Measurements from ENCODE around the gene NDUFB5. TPM values are rescaled to one million over a fixed set of nuclear protein-coding genes. Genes with fewer than 3 reads are reported as not detected.

Gene NDUFB5
- 102 TPM for total RNA-seq
- polyA plus RNA-seq (ENCODE audit: insufficient read depth, low read depth, low replicate concordance), result 290 TPM
- long read RNA-seq, donor 1, full-length matches to known transcripts, result 43 of 63 reads
- long read RNA-seq, donor 1, partial matches to known transcripts, result 20 of 63 reads
- long read RNA-seq, donor 1, other reads (novel, unspliced or antisense), result 0 of 63 reads
- long read RNA-seq, donor 2, full-length matches to known transcripts, result 82 of 112 reads
- long read RNA-seq, donor 2, partial matches to known transcripts, result 30 of 112 reads
- long read RNA-seq, donor 2, other reads (novel, unspliced or antisense), result 0 of 112 reads
- long read RNA-seq, donor 3, full-length matches to known transcripts, result 90 of 118 reads
- long read RNA-seq, donor 3, partial matches to known transcripts, result 28 of 118 reads
- long read RNA-seq, donor 3, other reads (novel, unspliced or antisense), result 0 of 118 reads
- long read RNA-seq, donor 4, full-length matches to known transcripts, result 53 of 53 reads
- long read RNA-seq, donor 4, partial matches to known transcripts, result 0 of 53 reads
- long read RNA-seq, donor 4, other reads (novel, unspliced or antisense), result 0 of 53 reads
- long read RNA-seq, donor 5, partial matches to known transcripts, result 0 of 4 reads
- long read RNA-seq, donor 5, other reads (novel, unspliced or antisense), result 0 of 4 reads
- long read RNA-seq, donor 6, full-length matches to known transcripts, result 206 of 213 reads
- long read RNA-seq, donor 6, partial matches to known transcripts, result 0 of 213 reads
- long read RNA-seq, donor 6, other reads (novel, unspliced or antisense), result 7 of 213 reads
- long read RNA-seq, donor 7, transcript NDUFB5-201 (6 exons, 1,141 nt), result major isoform, 18 of 22 reads
- long read RNA-seq, donor 7, partial matches to known transcripts, result 1 of 22 reads
- long read RNA-seq, donor 7, other reads (novel, unspliced or antisense), result 3 of 22 reads
- long read RNA-seq, donor 8, full-length matches to known transcripts, result 60 of 85 reads
- long read RNA-seq, donor 8, partial matches to known transcripts, result 25 of 85 reads
- long read RNA-seq, donor 8, other reads (novel, unspliced or antisense), result 0 of 85 reads
- long read RNA-seq, donor 9, full-length matches to known transcripts, result 31 of 43 reads
- long read RNA-seq, donor 9, partial matches to known transcripts, result 12 of 43 reads
- long read RNA-seq, donor 9, other reads (novel, unspliced or antisense), result 0 of 43 reads
- long read RNA-seq, donor 10, full-length matches to known transcripts, result 51 of 51 reads
- long read RNA-seq, donor 10, partial matches to known transcripts, result 0 of 51 reads
- long read RNA-seq, donor 10, other reads (novel, unspliced or antisense), result 0 of 51 reads

DNA sequence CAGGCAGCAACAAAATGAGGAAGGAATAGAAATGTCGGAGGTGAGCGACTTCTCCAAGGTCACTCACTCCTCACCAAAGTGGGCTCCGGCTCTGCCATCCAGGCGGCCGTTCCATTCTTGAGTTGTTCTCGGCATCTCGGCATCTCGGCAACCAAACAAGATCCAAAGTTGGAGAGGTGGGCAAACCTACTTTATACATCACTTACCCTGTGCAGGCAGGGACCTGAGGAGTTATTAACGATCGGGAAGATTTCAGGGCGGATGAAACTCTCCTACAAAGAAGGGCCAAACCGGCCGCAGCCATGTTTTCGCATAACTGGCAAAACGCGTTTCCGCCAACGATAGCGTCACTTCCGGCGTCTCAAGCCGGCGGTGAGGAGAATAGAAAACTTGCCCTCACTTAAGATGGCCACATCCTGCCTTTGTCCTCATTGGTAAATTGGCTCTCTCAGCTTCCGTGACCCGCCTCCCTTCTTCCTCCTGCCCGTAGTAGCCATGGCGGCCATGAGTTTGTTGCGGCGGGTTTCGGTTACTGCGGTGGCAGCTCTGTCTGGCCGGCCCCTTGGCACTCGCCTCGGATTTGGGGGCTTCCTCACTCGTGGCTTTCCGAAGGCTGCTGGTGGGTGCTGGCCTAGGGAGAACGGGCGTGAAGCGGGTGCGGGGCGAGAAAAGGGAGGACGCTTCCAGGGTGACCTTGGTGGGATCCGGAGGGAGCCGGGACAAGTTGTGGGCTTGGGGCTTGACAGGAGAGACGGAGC is at the start of gene NDUFB5, which contains the start of gene MRPL47:
NDUFB5 (plus strand) TSS at position 474 of the 758 bp plus-strand sequence; CDS start at position 496, 22 bp downstream.
MRPL47 (minus strand) TSS at position 318 of the 758 bp plus-strand sequence; CDS start at position 304, 14 bp downstream.
- Histone ChIP-seq H3K9me3 (ENCODE audit: control insufficient read depth in 2 of 3, insufficient read depth in 1 of 3, low read length in 3 of 3) (no peaks in the 10 kb centered on the region), H3K9ac (ENCODE audit: low read length in 3 of 3) (peak within 1 kb of the TSS; percentile 97 to 98 (median 97)), H3K27ac (ENCODE audit: low read depth in 2 of 2, low read length in 2 of 2) (peak within 1 kb of the TSS; percentile 94 to 97), H3K36me3 (ENCODE audit: control insufficient read depth in 2 of 3, insufficient read depth in 3 of 3, low read length in 3 of 3) (peaks cover 2 to 9% (median 2%) of the 10 kb centered on the region in 3 donors), H3K27me3 (ENCODE audit: control insufficient read depth, insufficient read depth, low read length) (no peaks in the 10 kb centered on the region), H3K4me3 (ENCODE audit: low read length in 3 of 3) (peak within 1 kb of the TSS; percentile 93 to 100 (median 99)), H3K4me1 (ENCODE audit: control insufficient read depth in 2 of 3, insufficient read depth in 2 of 3, low read depth in 1 of 3, low read length in 3 of 3) (peaks cover 0 to 5% (median 4%) of the 10 kb centered on the region in 3 donors)
- DNase-seq (peak; percentile 95 to 99 (median 97)), FAIRE-seq (peak; percentile 91)
- TF ChIP-seq CTCF (IDR thresholded peaks at IDR 0.05; ENCODE audit: borderline replicate concordance, extremely low read depth, insufficient read depth), result no peak
- intact Hi-C loops (cut with DNase I), result no loop called here

GRCh38 chr3:179558742-179559364 is 45.7 kb upstream of the NDUFB5 start:
- peak in 4 of 5 donors; percentile 58 to 83 (median 70) for DNase-seq
- Histone ChIP-seq H3K9ac (ENCODE audit: low read length in 3 of 3) (no peak overlapping the region), H3K4me1 (ENCODE audit: control insufficient read depth in 2 of 3, insufficient read depth in 2 of 3, low read depth in 1 of 3, low read length in 3 of 3) (peaks cover 0 to 2% (median 2%) of the 10 kb centered on the region in 3 donors), H3K27me3 (ENCODE audit: control insufficient read depth, insufficient read depth, low read length) (no peaks in the 10 kb centered on the region), H3K9me3 (ENCODE audit: control insufficient read depth in 2 of 3, insufficient read depth in 1 of 3, low read length in 3 of 3) (no peaks in the 10 kb centered on the region), H3K36me3 (ENCODE audit: control insufficient read depth in 2 of 3, insufficient read depth in 3 of 3, low read length in 3 of 3) (no peaks in the 10 kb centered on the region), H3K4me3 (ENCODE audit: low read length in 3 of 3) (no peak overlapping the region), H3K27ac (ENCODE audit: low read depth in 2 of 2, low read length in 2 of 2) (no peak overlapping the region)
- peak; percentile 79 for TF ChIP-seq CTCF (IDR thresholded peaks at IDR 0.05; ENCODE audit: borderline replicate concordance, extremely low read depth, insufficient read depth)
- no peak for FAIRE-seq
- intact Hi-C loops (cut with DNase I), result loop anchor here (10.0 kb wide), 1 partner anchor 134 kb away; no protein-coding TSS in a partner anchor
